HEK293T (cell line): ENCODE data around the gene LDLR.

ENCODE experiments used
- ARNT ChIP-seq: fragments of 450-650 bp; IDR thresholded peaks from 2 replicates; pipeline ENCODE4 v1.6.1; 2017; ENCODE audit warnings: mild to moderate bottlenecking
- BHLHE40 ChIP-seq: fragments of 450-650 bp; IDR thresholded peaks from 2 replicates; pipeline ENCODE4 v1.6.1; 2016; ENCODE audit warnings: mild to moderate bottlenecking, moderate library complexity, borderline replicate concordance
- CTBP1 ChIP-seq: fragments of 450-650 bp; IDR thresholded peaks from 2 replicates; pipeline ENCODE4 v1.6.1; 2016; ENCODE audit warnings: borderline replicate concordance
- ELF4 ChIP-seq: fragments of 450-650 bp; IDR thresholded peaks from 2 replicates; pipeline ENCODE4 v1.6.1; 2017; ENCODE audit warnings: antibody characterized with exemption
- FOXK2 ChIP-seq: fragments of 450-650 bp; IDR thresholded peaks from 2 replicates; pipeline ENCODE4 v1.6.1; 2016; ENCODE audit warnings: mild to moderate bottlenecking
- FOXM1 ChIP-seq: fragments of 450-650 bp; IDR thresholded peaks from 2 replicates; pipeline ENCODE4 v1.6.1; 2017; ENCODE audit warnings: mild to moderate bottlenecking, borderline replicate concordance
- NFRKB ChIP-seq: fragments of 450-650 bp; IDR thresholded peaks from 2 replicates; pipeline ENCODE4 v1.6.1; 2016; ENCODE audit warnings: mild to moderate bottlenecking, moderate library complexity
- TARDBP ChIP-seq: fragments of 450-650 bp; IDR thresholded peaks from 2 replicates; pipeline ENCODE4 v1.6.1; 2016
- ZNF384 ChIP-seq: fragments of 450-650 bp; IDR thresholded peaks from 2 replicates; pipeline ENCODE4 v1.6.1; 2016
- TF ChIP-seq, protein P1 (sequence below): fragments of 450-650 bp; IDR thresholded peaks from 2 replicates; pipeline ENCODE4 v1.6.1; 2016

DNA sequence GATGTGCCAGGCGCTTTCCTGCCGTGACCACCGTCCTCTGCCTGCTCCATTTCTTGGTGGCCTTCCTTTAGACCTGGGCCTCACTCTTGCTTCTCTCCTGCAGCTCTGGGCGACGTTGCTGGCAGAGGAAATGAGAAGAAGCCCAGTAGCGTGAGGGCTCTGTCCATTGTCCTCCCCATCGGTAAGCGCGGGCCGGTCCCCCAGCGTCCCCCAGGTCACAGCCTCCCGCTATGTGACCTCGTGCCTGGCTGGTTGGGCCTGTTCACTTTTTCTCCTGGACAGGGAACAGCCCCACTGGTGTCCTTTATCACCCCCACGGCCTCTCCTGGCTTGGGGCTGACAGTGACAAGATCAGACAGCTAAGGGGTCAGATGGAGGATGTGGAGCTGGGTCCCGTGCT is 38.6 kb downstream of the LDLR start:
- no peak for TF ChIP-seq FOXM1
- no peak for TF ChIP-seq ZNF384
- TF ChIP-seq BHLHE40, result no peak
- no peak for TF ChIP-seq TARDBP
- TF ChIP-seq ARNT, result no peak
- no peak for TF ChIP-seq ELF4
- TF ChIP-seq NFRKB, result no peak
- no peak for TF ChIP-seq CTBP1
- TF ChIP-seq, protein P1, sequence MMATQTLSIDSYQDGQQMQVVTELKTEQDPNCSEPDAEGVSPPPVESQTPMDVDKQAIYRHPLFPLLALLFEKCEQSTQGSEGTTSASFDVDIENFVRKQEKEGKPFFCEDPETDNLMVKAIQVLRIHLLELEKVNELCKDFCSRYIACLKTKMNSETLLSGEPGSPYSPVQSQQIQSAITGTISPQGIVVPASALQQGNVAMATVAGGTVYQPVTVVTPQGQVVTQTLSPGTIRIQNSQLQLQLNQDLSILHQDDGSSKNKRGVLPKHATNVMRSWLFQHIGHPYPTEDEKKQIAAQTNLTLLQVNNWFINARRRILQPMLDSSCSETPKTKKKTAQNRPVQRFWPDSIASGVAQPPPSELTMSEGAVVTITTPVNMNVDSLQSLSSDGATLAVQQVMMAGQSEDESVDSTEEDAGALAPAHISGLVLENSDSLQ, result no peak
- no peak for TF ChIP-seq FOXK2
